ENCODE measurements around the gene PXK.

- TF ChIP-seq CTCF (IDR thresholded peaks at IDR 0.05; ENCODE audit: low read length) = no peak
- no peak for TF ChIP-seq EZH2phosphoT487 (IDR thresholded peaks at IDR 0.05; ENCODE audit: low read length)
- TF ChIP-seq EZH2 (optimal IDR thresholded peaks at IDR 0.05; ENCODE audit: low read depth, low read length) = no peak
Measured at GRCh38 chr3:58353722-58354553, 21.2 kb downstream of the PXK start.
